Mesendoderm (in vitro differentiated cells): ENCODE results near the gene IER5L. TPM values are rescaled to one million over a fixed set of nuclear protein-coding genes. Genes with fewer than 3 reads are reported as not detected.
A peak's percentile ranks its signal among the peaks of the same experiment; 100 is the strongest.

Experiments
- DNase-seq: peaks from one replicate; pipeline ENCODE4 v3.0.0; 2013
- H2AK5ac ChIP-seq: 2 replicates; pipeline ENCODE4 v1.6.1; 2013; ENCODE audit warnings: low read length, inconsistent platforms
- H2BK120ac ChIP-seq: 2 replicates; pipeline ENCODE4 v1.6.1; 2013; ENCODE audit warnings: low read depth, mild to moderate bottlenecking, low read length, moderate library complexity, mixed read lengths
- H2BK15ac ChIP-seq: replicated peaks from 2 replicates; pipeline ENCODE4 v1.6.1; 2013; ENCODE audit warnings: low read depth, mild to moderate bottlenecking, moderate library complexity
- H2BK5ac ChIP-seq: 2 replicates; pipeline ENCODE4 v1.6.1; 2013; ENCODE audit warnings: low read length, inconsistent platforms
- H3K18ac ChIP-seq: 2 replicates; pipeline ENCODE4 v1.6.1; 2013; ENCODE audit warnings: mild to moderate bottlenecking, low read length, mixed read lengths
- H3K23ac ChIP-seq: one replicate; pipeline ENCODE4 v1.6.1; 2013; ENCODE audit warnings: low read length
- H3K27ac ChIP-seq: 2 replicates; pipeline ENCODE4 v1.5.1; 2013; ENCODE audit warnings: low read depth, mild to moderate bottlenecking, inconsistent platforms, low read length, moderate library complexity
- H3K27me3 ChIP-seq: 2 replicates; pipeline ENCODE4 v1.6.1; 2013; ENCODE audit warnings: low read length, control low read depth, mild to moderate bottlenecking, inconsistent platforms; ENCODE audit not compliant: insufficient read depth, poor library complexity
- H3K36me3 ChIP-seq: 2 replicates; pipeline ENCODE4 v1.6.1; 2013; ENCODE audit warnings: low read length, inconsistent platforms; ENCODE audit not compliant: control insufficient read depth, insufficient read depth
- H3K4ac ChIP-seq: one replicate; pipeline ENCODE4 v1.6.1; 2013; ENCODE audit warnings: low read depth, mild to moderate bottlenecking, low read length, moderate library complexity
- H3K4me1 ChIP-seq: 2 replicates; pipeline ENCODE4 v1.6.1; 2013; ENCODE audit warnings: low read depth, low read length, inconsistent platforms; ENCODE audit not compliant: control insufficient read depth
- H3K4me2 ChIP-seq: 2 replicates; pipeline ENCODE4 v1.6.1; 2013; ENCODE audit warnings: low read length
- H3K4me3 ChIP-seq: 2 replicates; pipeline ENCODE4 v1.5.1; 2013; ENCODE audit warnings: mild to moderate bottlenecking, low read length
- H3K56ac ChIP-seq: one replicate; pipeline ENCODE4 v1.6.1; 2013; ENCODE audit warnings: low read length
- H3K79me1 ChIP-seq: 2 replicates; pipeline ENCODE4 v1.6.1; 2013; ENCODE audit warnings: low read length, inconsistent platforms
- H3K79me2 ChIP-seq: 2 replicates; pipeline ENCODE4 v1.6.1; 2013; ENCODE audit warnings: mild to moderate bottlenecking, low read length; ENCODE audit not compliant: control insufficient read depth, insufficient read depth
- H3K9ac ChIP-seq: 2 replicates; pipeline ENCODE4 v1.6.1; 2013; ENCODE audit warnings: low read length, inconsistent platforms
- H4K5ac ChIP-seq: one replicate; pipeline ENCODE4 v1.6.1; 2013; ENCODE audit warnings: low read length
- H4K8ac ChIP-seq: one replicate; pipeline ENCODE4 v1.6.1; 2013; ENCODE audit warnings: low read depth, mild to moderate bottlenecking, control low read depth, low read length, moderate library complexity
- WGBS: extraction: QIAGEN DNeasy Blood & Tissue Kit; methylation state at CpG from one replicate; pipeline ENCODE4 v1.1.7; 2013; ENCODE audit warnings: low lambda C conversion rate, missing lambda C conversion rate; ENCODE audit not compliant: insufficient coverage; ENCODE audit errors: extremely low coverage; 5-methylcytosine and 5-hydroxymethylcytosine counted together
- polyA plus RNA-seq, 2 experiments: library from polyadenylated mRNA; stranded (reverse); fragments of 200-250 nt; gene quantifications; one replicate each; pipeline ENCODE4 v1.2.3, GENCODE V29; 2013

The IER5L gene
- polyA plus RNA-seq (2013, experiment 1 of 2) = 0.93 TPM
- polyA plus RNA-seq (2013, experiment 2 of 2) = 0.76 TPM

DNA sequence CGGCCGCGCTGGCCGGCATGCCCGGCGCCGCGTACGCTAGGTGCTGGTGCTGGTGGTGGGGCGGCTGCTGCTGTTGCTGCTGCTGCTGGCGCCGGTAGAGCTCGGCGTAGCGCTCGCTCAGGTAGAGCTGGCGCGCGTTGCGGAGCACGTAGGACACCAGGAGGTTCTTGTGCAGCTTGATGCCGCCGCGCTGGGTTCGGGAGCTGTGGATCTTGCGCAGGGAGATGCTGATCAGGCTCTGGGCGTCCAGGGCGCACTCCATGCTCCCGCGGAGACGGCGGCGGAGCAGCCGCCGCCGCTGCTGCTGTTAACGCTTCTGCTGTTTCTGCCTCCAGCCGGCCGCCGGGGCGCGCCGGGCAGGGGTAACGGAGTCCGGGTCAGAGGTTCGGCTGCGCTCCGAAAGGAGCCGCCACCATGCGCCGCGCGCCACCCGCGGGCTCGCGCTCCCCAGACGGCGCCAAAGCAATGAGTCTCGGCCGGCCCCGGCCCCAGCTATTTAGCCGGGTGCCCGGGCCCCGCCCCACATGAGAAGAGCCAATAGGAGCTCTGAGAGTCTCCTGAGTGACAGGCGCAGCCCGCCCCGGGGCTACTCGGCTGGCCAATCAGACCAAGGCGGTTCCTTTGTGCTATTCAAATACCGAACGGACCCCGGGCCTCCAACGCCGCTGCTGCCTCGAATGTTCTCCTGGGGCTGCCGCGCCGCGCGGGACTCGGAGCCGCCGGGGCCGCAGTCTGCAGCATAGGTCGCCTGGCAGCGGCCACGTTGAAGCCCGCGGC is at the start of gene IER5L:
Gene IER5L, minus strand, starts transcription at position 471 of the 777 bp plus-strand sequence. Its CDS starts 209 bp downstream, at position 262.
- Histone ChIP-seq H3K9ac (peak within 1 kb of the TSS; percentile 95), H2BK120ac (no peak within 1 kb of the TSS), H3K79me2 (peaks cover 8% of the 10 kb centered on the region), H4K5ac (no peak within 1 kb of the TSS), H3K4me1 (peaks cover 3% of the 10 kb centered on the region), H3K36me3 (no peaks in the 10 kb centered on the region), H2BK15ac (no peak within 1 kb of the TSS), H3K23ac (peak within 1 kb of the TSS; percentile 98), H3K4ac (no peak within 1 kb of the TSS), H3K4me3 (peak within 1 kb of the TSS; percentile 80), H2AK5ac (no peak within 1 kb of the TSS), H2BK5ac (no peak within 1 kb of the TSS), H3K79me1 (no peaks in the 10 kb centered on the region), H3K27ac (peak within 1 kb of the TSS; percentile 58), H3K4me2 (peak within 1 kb of the TSS; percentile 92), H4K8ac (no peak within 1 kb of the TSS), H3K56ac (peak within 1 kb of the TSS; percentile 99), H3K27me3 (no peaks in the 10 kb centered on the region), H3K18ac (peak within 1 kb of the TSS; percentile 57)
- peak; percentile 98 for DNase-seq
- WGBS = no CpG with 5 or more reads among the region's 90 CpGs

DNA sequence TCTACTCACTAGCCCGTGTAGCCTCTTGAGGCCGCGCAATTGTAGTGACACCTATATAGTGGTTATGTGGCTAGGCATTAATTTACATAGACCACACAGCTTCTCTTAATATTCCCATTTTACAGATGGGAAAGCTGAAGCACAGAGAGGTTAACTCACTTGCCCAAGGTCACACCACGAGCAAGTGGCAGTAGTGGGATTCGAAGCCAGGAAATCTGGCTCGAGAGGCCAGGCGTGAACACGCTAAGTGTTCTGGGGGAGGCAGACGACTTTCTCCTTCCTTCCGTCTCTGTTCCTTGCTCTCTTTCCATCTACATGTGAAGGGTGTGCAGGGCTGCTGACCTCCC is 49.8 kb upstream of the IER5L start:
- H2BK5ac ChIP-seq = no peak overlapping the region
- H3K18ac ChIP-seq = no peak overlapping the region
- no peak overlapping the region for H4K5ac ChIP-seq
- no peaks in the 10 kb centered on the region for H3K79me1 ChIP-seq
- H3K4ac ChIP-seq = no peak overlapping the region
- no peak overlapping the region for H3K23ac ChIP-seq
- no peak overlapping the region for H2AK5ac ChIP-seq
- no peak overlapping the region for H2BK120ac ChIP-seq
- H3K9ac ChIP-seq = no peak overlapping the region
- no peak overlapping the region for H3K4me2 ChIP-seq
- no peaks in the 10 kb centered on the region for H3K27me3 ChIP-seq
- H3K4me1 ChIP-seq = peaks cover 3% of the 10 kb centered on the region
- H3K79me2 ChIP-seq = no peaks in the 10 kb centered on the region
- H3K4me3 ChIP-seq = no peak overlapping the region
- H4K8ac ChIP-seq = no peak overlapping the region
- H3K27ac ChIP-seq = no peak overlapping the region
- no peak for DNase-seq
- H2BK15ac ChIP-seq = no peak overlapping the region
- no CpG with 5 or more reads among the region's 10 CpGs for WGBS
- H3K36me3 ChIP-seq = no peaks in the 10 kb centered on the region
- no peak overlapping the region for H3K56ac ChIP-seq

DNA sequence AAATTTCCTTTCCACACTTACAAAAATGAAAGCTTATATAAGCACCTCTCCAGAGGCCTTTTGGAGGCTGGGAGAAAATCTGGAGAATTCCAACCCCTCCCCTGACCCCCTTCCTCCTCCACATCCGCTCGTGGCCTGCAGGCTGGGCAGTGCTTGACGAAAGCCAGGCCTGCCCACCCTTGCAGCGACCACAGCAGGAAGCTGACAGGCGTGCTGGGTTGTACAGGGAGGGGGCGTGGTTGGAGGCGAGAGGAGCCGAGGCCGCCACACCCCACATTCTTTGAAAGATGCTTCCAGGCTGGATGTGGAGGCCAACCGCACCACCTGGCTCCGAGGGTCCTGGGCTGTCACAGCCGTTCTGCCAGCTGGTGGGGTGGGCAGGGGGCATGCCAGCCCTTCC is 47.8 kb upstream of the IER5L start:
- peak; percentile 94 for DNase-seq
- H2AK5ac ChIP-seq = no peak overlapping the region
- WGBS = no CpG with 5 or more reads among the region's 12 CpGs
- no peak overlapping the region for H3K23ac ChIP-seq
- H3K36me3 ChIP-seq = no peaks in the 10 kb centered on the region
- H3K4me3 ChIP-seq = no peak overlapping the region
- H2BK15ac ChIP-seq = no peak overlapping the region
- H3K79me1 ChIP-seq = no peaks in the 10 kb centered on the region
- no peak overlapping the region for H4K8ac ChIP-seq
- no peak overlapping the region for H3K27ac ChIP-seq
- peaks cover 3% of the 10 kb centered on the region for H3K4me1 ChIP-seq
- H2BK5ac ChIP-seq = peak overlapping the region; percentile 70
- peak overlapping the region; percentile 15 for H3K4me2 ChIP-seq
- H3K9ac ChIP-seq = no peak overlapping the region
- H3K27me3 ChIP-seq = no peaks in the 10 kb centered on the region
- no peak overlapping the region for H3K4ac ChIP-seq
- H3K79me2 ChIP-seq = no peaks in the 10 kb centered on the region
- H4K5ac ChIP-seq = no peak overlapping the region
- no peak overlapping the region for H2BK120ac ChIP-seq
- H3K18ac ChIP-seq = no peak overlapping the region
- peak overlapping the region; percentile 67 for H3K56ac ChIP-seq

DNA sequence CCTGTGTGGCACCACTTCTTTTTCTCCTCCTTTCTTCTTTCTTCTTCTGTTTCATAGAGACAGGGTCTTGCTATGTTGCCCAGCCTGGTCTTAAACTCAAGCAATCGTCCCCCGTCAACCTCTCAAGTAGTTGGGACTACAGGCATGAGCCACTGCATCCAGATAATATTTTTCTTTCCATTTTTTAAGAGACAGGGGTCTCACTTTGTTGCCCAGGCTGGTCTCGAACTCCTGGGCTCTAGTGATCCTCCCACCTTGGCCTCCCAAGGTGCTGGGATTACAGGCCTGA is 47.4 kb upstream of the IER5L start:
- no peak for DNase-seq

DNA sequence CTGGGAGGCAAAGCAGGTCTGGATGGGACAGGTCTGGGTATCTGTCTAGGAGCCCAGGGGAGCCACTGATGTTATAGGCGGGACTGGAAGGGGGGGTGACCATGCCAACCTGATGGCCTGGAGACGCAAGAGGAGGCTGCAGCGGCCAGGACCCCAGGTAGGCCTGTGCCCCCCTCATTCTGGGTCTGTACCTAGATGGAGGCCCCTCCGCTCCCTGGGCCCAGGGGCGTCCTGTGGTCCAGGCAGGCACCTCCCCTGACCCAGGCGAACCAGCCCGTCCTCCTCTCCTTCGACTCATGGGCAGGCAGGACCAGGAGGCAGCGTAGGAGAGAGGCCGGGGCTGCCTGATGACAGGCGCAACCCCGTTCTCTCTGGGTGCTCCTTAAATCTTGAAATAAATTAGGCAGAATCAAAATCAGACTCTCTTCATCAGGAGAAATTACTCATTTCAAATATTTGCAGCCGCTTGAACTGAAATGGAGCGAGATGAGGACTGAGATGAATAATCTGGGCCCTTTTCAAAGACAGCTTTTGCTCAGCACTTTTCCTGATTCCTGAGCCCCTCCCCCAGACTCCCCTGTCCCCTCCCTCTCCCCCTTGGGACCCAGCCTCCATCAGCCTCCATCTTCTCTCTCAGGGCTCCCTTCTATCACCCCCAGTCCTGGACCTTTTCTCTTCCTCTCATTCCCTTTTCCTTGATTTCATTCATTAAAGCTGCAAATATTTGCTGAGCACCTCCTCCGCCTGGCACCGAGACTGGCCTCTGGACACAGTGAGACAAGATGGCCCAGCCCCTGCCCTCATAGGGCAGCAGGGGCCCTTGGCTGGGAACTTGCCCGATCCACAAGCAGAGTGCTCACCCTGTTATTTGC is 46.8 kb upstream of the IER5L start:
- Histone ChIP-seq H3K56ac (peak overlapping the region; percentile 60), H3K4ac (no peak overlapping the region), H3K4me2 (no peak overlapping the region), H2AK5ac (peak overlapping the region; percentile 74), H3K79me1 (no peaks in the 10 kb centered on the region), H3K23ac (no peak overlapping the region), H3K36me3 (no peaks in the 10 kb centered on the region), H3K27me3 (no peaks in the 10 kb centered on the region), H2BK5ac (no peak overlapping the region), H3K4me1 (peaks cover 3% of the 10 kb centered on the region), H3K79me2 (no peaks in the 10 kb centered on the region), H2BK15ac (no peak overlapping the region), H2BK120ac (no peak overlapping the region), H4K5ac (no peak overlapping the region), H3K4me3 (no peak overlapping the region), H3K9ac (no peak overlapping the region), H3K27ac (no peak overlapping the region), H3K18ac (no peak overlapping the region), H4K8ac (no peak overlapping the region)
- no CpG with 5 or more reads among the region's 17 CpGs for WGBS
- DNase-seq = no peak

More for the DNA sequence above, 47.4 kb upstream of the IER5L start:
- Histone ChIP-seq H3K4ac (no peak overlapping the region), H2BK120ac (no peak overlapping the region), H2AK5ac (no peak overlapping the region), H3K79me2 (no peaks in the 10 kb centered on the region), H3K27ac (no peak overlapping the region), H3K18ac (no peak overlapping the region), H3K56ac (no peak overlapping the region), H3K79me1 (no peaks in the 10 kb centered on the region), H4K5ac (no peak overlapping the region), H4K8ac (no peak overlapping the region), H3K4me3 (no peak overlapping the region), H2BK5ac (no peak overlapping the region), H3K23ac (no peak overlapping the region), H3K9ac (no peak overlapping the region), H3K4me2 (no peak overlapping the region), H2BK15ac (no peak overlapping the region), H3K27me3 (no peaks in the 10 kb centered on the region), H3K4me1 (peaks cover 3% of the 10 kb centered on the region), H3K36me3 (no peaks in the 10 kb centered on the region)
- WGBS = no CpG with 5 or more reads among the region's 3 CpGs
